ENCODE measurements around the gene AGPS.
"Not testable (repeated sequence)": the region's sequence is repeated elsewhere in the genome, so short reads cannot be mapped to it uniquely, and the experiment has no call there.

AGPS gene

GRCh38 chr2:177391822-177392372 is 676 bp upstream of the AGPS start:
- DNase-seq: no peak

GRCh38 chr2:177393203-177393755 is 706 bp downstream of the AGPS start:
- no peak for DNase-seq

- no peak for DNase-seq
These were observed 1.4 kb downstream of the AGPS start for GRCh38 chr2:177393824-177394593.

- no peak for DNase-seq
These were observed 2.0 kb downstream of the AGPS start for GRCh38 chr2:177394594-177394973.

GRCh38 chr2:177395351-177396065 is 2.9 kb downstream of the AGPS start:
- DNase-seq: no peak

GRCh38 chr2:177396703-177397460 is 4.3 kb downstream of the AGPS start:
- no peak for DNase-seq

- DNase-seq: no peak
These were observed 5.1 kb downstream of the AGPS start for GRCh38 chr2:177397481-177398289.

- no peak for DNase-seq
These were observed 5.7 kb downstream of the AGPS start for GRCh38 chr2:177398290-177398683.

- DNase-seq: no peak
These were observed 6.2 kb downstream of the AGPS start for GRCh38 chr2:177398791-177399190.

GRCh38 chr2:177399376-177399775 is 6.8 kb downstream of the AGPS start:
- DNase-seq: no peak

GRCh38 chr2:177400337-177400923 is 7.9 kb downstream of the AGPS start:
- DNase-seq: no peak

- no peak for DNase-seq
These were observed 9.5 kb downstream of the AGPS start for GRCh38 chr2:177402096-177402495.

GRCh38 chr2:177403838-177404237 is 11.3 kb downstream of the AGPS start:
- no peak for DNase-seq

- DNase-seq: no peak
These were observed 11.7 kb downstream of the AGPS start for GRCh38 chr2:177404243-177404642.

GRCh38 chr2:177405029-177405692 is 12.6 kb downstream of the AGPS start:
- DNase-seq: no peak

- DNase-seq: no peak
These were observed 13.6 kb downstream of the AGPS start for GRCh38 chr2:177406182-177406581.

GRCh38 chr2:177407031-177407430 is 14.5 kb downstream of the AGPS start:
- DNase-seq: no peak

- not testable (repeated sequence) for DNase-seq
These were observed 18.1 kb downstream of the AGPS start for GRCh38 chr2:177410629-177411028.

GRCh38 chr2:177413703-177414102 is 21.1 kb downstream of the AGPS start:
- no peak for DNase-seq

- no peak for DNase-seq
These were observed 26.7 kb downstream of the AGPS start for GRCh38 chr2:177419274-177419673.

GRCh38 chr2:177422271-177422670 is 29.7 kb downstream of the AGPS start:
- DNase-seq: no peak

Data from activated CD8-positive, alpha-beta memory T cell treated with anti-CD3 and anti-CD28 coated beads, Interleukin-2, amount 50 U/mL, for 48 hours (primary cell).